NOMO-1 treated with DMSO at 0.1 percent for 48 hours (cell line): ENCODE data around the gene SPRY4.
"Not testable (repeated sequence)": the region's sequence is repeated elsewhere in the genome, so short reads cannot be mapped to it uniquely, and the experiment has no call there.

Experiments
- DNase-seq: peaks from one replicate; lab custom pipeline; 2025; ENCODE audit not compliant: unreplicated experiment; lab: John Stamatoyannopoulos, UW

Gene SPRY4

GRCh38 chr5:142264084-142264483 is 60.7 kb downstream of the SPRY4 start:
- not testable (repeated sequence) for DNase-seq

- no peak for DNase-seq
Observed at GRCh38 chr5:142263346-142263745, 61.5 kb downstream of the SPRY4 start.

GRCh38 chr5:142262683-142263082 is 62.1 kb downstream of the SPRY4 start:
- DNase-seq, result no peak
